Measurements from ENCODE around the gene ACYP1. TPM values are rescaled to one million over a fixed set of nuclear protein-coding genes. Genes with fewer than 3 reads are reported as not detected.

ACYP1 gene
- total RNA-seq, 1 donor from 2014 or later = 17.3 TPM

GRCh38 chr14:75098212-75098611 is 34.4 kb upstream of the ACYP1 start:
- no peak overlapping the region for H3K27ac Mint-ChIP-seq
- no peak for TF ChIP-seq CTCF (IDR thresholded peaks at IDR 0.05; ENCODE audit: unreplicated experiment)
- H3K4me1 Mint-ChIP-seq = no peaks in the 10 kb centered on the region
- H3K36me3 Mint-ChIP-seq = peaks cover 44% of the 10 kb centered on the region
- H3K27me3 Mint-ChIP-seq (ENCODE audit: low read depth) = no peaks in the 10 kb centered on the region
- H3K9me3 Mint-ChIP-seq = no peaks in the 10 kb centered on the region
- DNase-seq (ENCODE audit: low spot score in 2 of 2, unreplicated experiment in 2 of 2) = no peak
- no peak overlapping the region for H3K4me3 Mint-ChIP-seq

- H3K27ac Mint-ChIP-seq = no peak overlapping the region
- no peak for TF ChIP-seq CTCF (IDR thresholded peaks at IDR 0.05; ENCODE audit: unreplicated experiment)
- no peaks in the 10 kb centered on the region for H3K27me3 Mint-ChIP-seq (ENCODE audit: low read depth)
- no peak overlapping the region for H3K4me3 Mint-ChIP-seq
- no peaks in the 10 kb centered on the region for H3K9me3 Mint-ChIP-seq
- peaks cover 42% of the 10 kb centered on the region for H3K36me3 Mint-ChIP-seq
- no peaks in the 10 kb centered on the region for H3K4me1 Mint-ChIP-seq
- DNase-seq (ENCODE audit: low spot score in 2 of 2, unreplicated experiment in 2 of 2) = no peak
These were observed 33.1 kb upstream of the ACYP1 start for GRCh38 chr14:75096959-75097358.

GRCh38 chr14:75095690-75096089 is 31.9 kb upstream of the ACYP1 start:
- H3K9me3 Mint-ChIP-seq = no peaks in the 10 kb centered on the region
- H3K36me3 Mint-ChIP-seq = peaks cover 44% of the 10 kb centered on the region
- H3K27ac Mint-ChIP-seq = no peak overlapping the region
- H3K27me3 Mint-ChIP-seq (ENCODE audit: low read depth) = no peaks in the 10 kb centered on the region
- H3K4me3 Mint-ChIP-seq = no peak overlapping the region
- TF ChIP-seq CTCF (IDR thresholded peaks at IDR 0.05; ENCODE audit: unreplicated experiment) = no peak
- no peak for DNase-seq (ENCODE audit: low spot score in 2 of 2, unreplicated experiment in 2 of 2)
- no peaks in the 10 kb centered on the region for H3K4me1 Mint-ChIP-seq

GRCh38 chr14:75094896-75095295 is 31.1 kb upstream of the ACYP1 start:
- no peak overlapping the region for H3K4me3 Mint-ChIP-seq
- H3K27ac Mint-ChIP-seq = no peak overlapping the region
- H3K27me3 Mint-ChIP-seq (ENCODE audit: low read depth) = no peaks in the 10 kb centered on the region
- H3K9me3 Mint-ChIP-seq = no peaks in the 10 kb centered on the region
- no peaks in the 10 kb centered on the region for H3K4me1 Mint-ChIP-seq
- no peak for DNase-seq (ENCODE audit: low spot score in 2 of 2, unreplicated experiment in 2 of 2)
- TF ChIP-seq CTCF (IDR thresholded peaks at IDR 0.05; ENCODE audit: unreplicated experiment) = no peak
- peaks cover 43% of the 10 kb centered on the region for H3K36me3 Mint-ChIP-seq

- TF ChIP-seq CTCF (IDR thresholded peaks at IDR 0.05; ENCODE audit: unreplicated experiment) = no peak
- peaks cover 34% of the 10 kb centered on the region for H3K36me3 Mint-ChIP-seq
- H3K4me3 Mint-ChIP-seq = no peak overlapping the region
- no peaks in the 10 kb centered on the region for H3K4me1 Mint-ChIP-seq
- H3K27ac Mint-ChIP-seq = no peak overlapping the region
- DNase-seq (ENCODE audit: low spot score in 2 of 2, unreplicated experiment in 2 of 2) = no peak
- H3K9me3 Mint-ChIP-seq = no peaks in the 10 kb centered on the region
- no peaks in the 10 kb centered on the region for H3K27me3 Mint-ChIP-seq (ENCODE audit: low read depth)
These were observed 28.9 kb upstream of the ACYP1 start for GRCh38 chr14:75092698-75093097.

GRCh38 chr14:75091251-75091650 is 27.4 kb upstream of the ACYP1 start:
- peaks cover 42% of the 10 kb centered on the region for H3K36me3 Mint-ChIP-seq
- no peaks in the 10 kb centered on the region for H3K4me1 Mint-ChIP-seq
- no peak for TF ChIP-seq CTCF (IDR thresholded peaks at IDR 0.05; ENCODE audit: unreplicated experiment)
- no peak overlapping the region for H3K27ac Mint-ChIP-seq
- no peak for DNase-seq (ENCODE audit: low spot score in 2 of 2, unreplicated experiment in 2 of 2)
- H3K9me3 Mint-ChIP-seq = no peaks in the 10 kb centered on the region
- no peak overlapping the region for H3K4me3 Mint-ChIP-seq
- H3K27me3 Mint-ChIP-seq (ENCODE audit: low read depth) = no peaks in the 10 kb centered on the region
